Smooth muscle cell of the umbilical artery (primary cell): ENCODE data around the gene FBXW2. TPM values are rescaled to one million over a fixed set of nuclear protein-coding genes. Genes with fewer than 3 reads are reported as not detected.

ENCODE experiments used
- total RNA-seq: library from RNA; depleted of rRNA; stranded (reverse); fragments of >200 nt; gene quantifications from 2 replicates; pipeline ENCODE4 v1.2.3, GENCODE V29; 2014

The FBXW2 gene
- 35.3 and 41.7 TPM in 2 replicates for total RNA-seq

GRCh38 chr9:120792898-120793765 lies at the start of gene FBXW2:
Gene FBXW2 (minus strand): TSS chr9:120793416. CDS start chr9:120788258, 5,158 bp downstream.

GRCh38 chr9:120714088-120714845 lies 78.9 kb downstream of the FBXW2 start, which contains the start of gene MEGF9:
Gene MEGF9 (minus strand): TSS chr9:120714470. CDS start chr9:120714358, 112 bp downstream.

Other genes with a start within 250 kb of the FBXW2 start
- gene CDK5RAP2, start 213.2 kb downstream of the FBXW2 start, total RNA-seq: 19.0 and 40.4 TPM in 2 replicates
- gene MEGF9, start 78.9 kb downstream of the FBXW2 start, total RNA-seq: 6.5 and 7.4 TPM in 2 replicates
- gene PSMD5, start 49.5 kb upstream of the FBXW2 start, total RNA-seq: 22.9 and 40.9 TPM in 2 replicates
- 12.2 and 36.4 TPM in 2 replicates for gene PHF19, start 83.8 kb upstream of the FBXW2 start, total RNA-seq
- 2.1 and 3.1 TPM in 2 replicates for gene TRAF1, start 133.4 kb upstream of the FBXW2 start, total RNA-seq